NCI-H460 (cell line): ENCODE measurements around the gene RIOK2. TPM values are rescaled to one million over a fixed set of nuclear protein-coding genes. Genes with fewer than 3 reads are reported as not detected.
A peak's percentile ranks its signal among the peaks of the same experiment; 100 is the strongest.
"Not testable (repeated sequence)": the region's sequence is repeated elsewhere in the genome, so short reads cannot be mapped to it uniquely, and the experiment has no call there.

ENCODE experiments used
- DNase-seq: peaks from one replicate; pipeline ENCODE4 v3.0.0-alpha.2; 2016; ENCODE audit warnings: low read depth; ENCODE audit errors: extremely low read depth
- polyA plus RNA-seq: library from polyadenylated mRNA; depleted of rRNA; stranded (reverse); fragments of >200 nt; gene quantifications from 2 replicates; pipeline ENCODE4 v1.2.3, GENCODE V29; 2014; cell fraction: nucleus; rRNA removed
- total RNA-seq: library from RNA; depleted of rRNA; stranded (reverse); fragments of >200 nt; shearing (Covaris generic); gene quantifications from 2 replicates; pipeline ENCODE4 v1.2.3, GENCODE V29; 2014; rRNA removed

RIOK2 gene
- total RNA-seq, result 35.9 and 45.6 TPM in 2 replicates
- polyA plus RNA-seq, result 16.7 and 17.4 TPM in 2 replicates

- DNase-seq, result peak; percentile 96
These were observed at the start of gene RIOK2 for GRCh38 chr5:97183100-97183929. Gene RIOK2 (minus strand): TSS chr5:97183247. CDS start chr5:97183191, 56 bp downstream.

- DNase-seq, result peak; percentile 71
These were observed 48.1 kb upstream of the RIOK2 start for GRCh38 chr5:97231025-97231636.

- DNase-seq, result no peak
These were observed 46.7 kb upstream of the RIOK2 start for GRCh38 chr5:97229688-97230285.

- DNase-seq, result no peak
These were observed 46.1 kb upstream of the RIOK2 start for GRCh38 chr5:97229196-97229595.

- DNase-seq, result no peak
These were observed 42.2 kb upstream of the RIOK2 start for GRCh38 chr5:97225222-97225621.

- DNase-seq, result peak; percentile 28
These were observed 41.2 kb upstream of the RIOK2 start for GRCh38 chr5:97224112-97224750.

- no peak for DNase-seq
These were observed 40.5 kb upstream of the RIOK2 start for GRCh38 chr5:97223596-97223995.

- DNase-seq, result no peak
These were observed 26.3 kb upstream of the RIOK2 start for GRCh38 chr5:97209343-97209742.

- no peak for DNase-seq
These were observed 25.7 kb upstream of the RIOK2 start for GRCh38 chr5:97208714-97209113.

- DNase-seq, result no peak
These were observed 25.2 kb upstream of the RIOK2 start for GRCh38 chr5:97208184-97208713.

- DNase-seq, result no peak
These were observed 11.3 kb upstream of the RIOK2 start for GRCh38 chr5:97194366-97194765.

GRCh38 chr5:97193355-97193688 is 10.3 kb upstream of the RIOK2 start:
- no peak for DNase-seq

- no peak for DNase-seq
These were observed 9.7 kb upstream of the RIOK2 start for GRCh38 chr5:97192580-97193354.

GRCh38 chr5:97191893-97192292 is 8.8 kb upstream of the RIOK2 start:
- no peak for DNase-seq

- DNase-seq, result not testable (repeated sequence)
These were observed 6.5 kb upstream of the RIOK2 start for GRCh38 chr5:97189523-97189922.

- DNase-seq, result no peak
These were observed 825 bp upstream of the RIOK2 start for GRCh38 chr5:97183930-97184213.

GRCh38 chr5:97182571-97183099 is 412 bp downstream of the RIOK2 start:
- DNase-seq, result no peak

- no peak for DNase-seq
These were observed 1.0 kb downstream of the RIOK2 start for GRCh38 chr5:97181856-97182545.

GRCh38 chr5:97179457-97179856 is 3.6 kb downstream of the RIOK2 start:
- not testable (repeated sequence) for DNase-seq

- DNase-seq, result no peak
These were observed 10.8 kb downstream of the RIOK2 start for GRCh38 chr5:97172227-97172626.
